ENCODE results near the gene METTL2B.

GRCh38 chr7:128456255-128456725, 20.3 kb upstream of the METTL2B start:
- TF ChIP-seq GATA2 (IDR thresholded peaks at IDR 0.05; ENCODE audit: low read depth, low read length) = no peak
- TF ChIP-seq GATA3 (IDR thresholded peaks at IDR 0.05; ENCODE audit: low read depth, low read length) = no peak

Measured in SH-SY5Y (cell line).